ENCODE data around the gene SENP8.

SENP8 gene

DNA sequence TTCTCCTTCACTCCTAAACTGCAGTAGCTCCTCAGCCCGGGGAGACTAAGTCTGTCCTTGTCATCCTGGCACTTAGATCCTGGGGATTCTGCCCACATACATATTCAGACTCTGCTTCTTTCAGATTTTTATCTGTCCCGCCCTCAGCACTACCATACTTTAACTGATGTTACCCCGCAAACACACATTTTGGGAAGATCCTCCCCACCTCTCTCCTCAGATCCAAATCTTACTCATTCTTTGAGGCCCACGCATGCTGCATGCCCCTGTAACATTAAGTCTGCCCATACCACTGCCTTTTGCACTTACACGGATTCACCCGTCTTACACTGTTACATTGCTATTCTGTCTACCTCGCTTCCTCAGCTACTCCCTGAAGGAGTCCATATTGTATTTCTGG lies 36.1 kb downstream of the SENP8 start:
- in situ Hi-C loops (cut with MboI; ENCODE audit: low sequenced_read_pairs): loop anchor here (25.0 kb wide), 1 partner anchor 392 kb away; no protein-coding TSS in a partner anchor

DNA sequence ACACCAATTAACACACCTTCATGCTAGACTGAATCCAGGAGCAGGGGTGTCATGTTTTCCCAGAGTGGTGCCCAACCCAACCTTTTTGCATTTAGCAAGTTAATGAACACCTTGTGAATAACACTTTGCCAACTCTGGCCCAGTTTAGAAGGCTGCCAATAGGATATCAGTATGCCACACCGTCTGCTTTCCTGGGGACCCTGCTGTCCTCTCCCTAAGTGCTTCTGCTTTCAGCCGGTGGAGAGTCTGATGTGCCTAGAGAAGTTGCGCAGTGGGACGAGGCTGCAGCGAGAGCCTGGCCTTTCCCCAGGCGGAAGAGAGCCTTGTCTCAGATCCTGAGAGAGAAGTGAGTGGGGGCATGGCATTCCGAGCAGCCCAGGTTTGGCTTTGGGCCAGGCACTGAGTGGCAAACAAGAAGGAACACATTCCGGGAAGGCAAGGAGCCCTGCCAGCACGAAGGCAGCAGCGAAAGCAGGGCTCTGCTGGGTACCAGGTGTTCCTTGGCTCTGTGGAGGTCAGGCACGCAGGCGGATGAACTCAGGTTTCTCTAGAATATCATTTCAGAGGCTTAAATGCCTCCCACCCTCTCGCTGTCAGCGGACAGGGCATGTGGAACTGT lies 36.9 kb downstream of the SENP8 start:
- in situ Hi-C loops (cut with MboI; ENCODE audit: low sequenced_read_pairs): loop anchor here (25.0 kb wide), 1 partner anchor 393 kb away; no protein-coding TSS in a partner anchor

GRCh38 chr15:72155635-72156616 lies 37.7 kb downstream of the SENP8 start:
- in situ Hi-C loops (cut with MboI; ENCODE audit: low sequenced_read_pairs): loop anchor here (25.0 kb wide), 1 partner anchor 394 kb away; no protein-coding TSS in a partner anchor

DNA sequence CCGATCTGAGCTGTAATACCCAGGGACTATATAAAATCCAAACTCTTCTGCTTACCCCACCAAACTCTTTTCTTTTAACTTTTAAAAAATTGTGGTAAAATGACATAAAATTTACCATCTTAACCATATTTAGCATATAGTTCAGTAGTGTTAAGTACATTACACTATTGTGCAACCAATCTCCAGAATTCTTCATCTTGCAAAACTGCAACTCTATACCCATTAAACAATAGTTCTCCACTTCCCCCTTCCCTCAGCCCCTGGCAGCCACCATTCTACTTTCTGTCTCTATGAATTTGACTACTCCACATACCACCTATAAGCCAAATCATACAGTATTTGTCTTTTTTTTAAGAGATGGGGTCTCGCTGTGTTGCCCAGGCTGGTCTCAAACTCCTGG lies 38.7 kb downstream of the SENP8 start:
- in situ Hi-C loops (cut with MboI; ENCODE audit: low sequenced_read_pairs): loop anchor here (25.0 kb wide), 1 partner anchor 395 kb away; no protein-coding TSS in a partner anchor

GRCh38 chr15:72160696-72161245 lies 42.6 kb downstream of the SENP8 start:
- in situ Hi-C loops (cut with MboI; ENCODE audit: low sequenced_read_pairs): loop anchor here (25.0 kb wide), 1 partner anchor 398 kb away; no protein-coding TSS in a partner anchor

DNA sequence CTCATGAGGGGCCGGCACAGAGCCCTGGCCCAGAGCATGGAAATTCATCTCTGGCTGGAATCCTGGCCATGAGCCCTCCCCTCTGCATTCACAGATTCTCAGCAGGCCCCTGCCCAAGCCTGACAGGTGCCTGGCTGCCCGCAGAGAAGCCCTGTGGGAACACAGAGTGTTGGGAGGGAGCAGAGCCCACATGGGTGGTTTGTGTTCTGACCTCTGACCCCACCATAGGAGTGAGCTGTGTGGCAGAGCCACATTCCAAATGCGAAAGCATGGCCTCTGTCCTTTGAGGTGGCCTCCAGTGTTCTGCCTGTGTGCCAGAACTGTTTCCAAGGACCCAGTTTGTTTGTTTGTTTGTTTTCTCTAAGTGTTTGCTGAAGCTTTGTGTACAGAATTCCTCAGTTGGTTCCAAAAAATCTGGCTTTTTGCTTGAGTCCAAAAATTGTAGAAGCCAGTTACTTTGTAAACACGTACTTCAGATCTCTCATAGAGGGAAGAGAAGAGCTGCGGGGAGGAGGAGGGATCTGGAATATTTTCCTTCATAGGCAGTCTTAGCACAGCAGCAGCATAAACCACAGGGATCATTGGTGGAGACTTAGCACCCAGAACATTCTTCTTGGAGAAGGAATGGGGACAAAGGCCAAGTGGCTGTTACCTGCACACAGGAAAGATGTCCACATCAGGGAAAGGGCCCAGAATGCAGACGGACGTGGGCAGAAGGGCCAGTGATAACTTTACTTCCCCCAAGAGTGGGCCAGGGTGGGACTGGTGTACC lies 43.3 kb downstream of the SENP8 start:
- in situ Hi-C loops (cut with MboI; ENCODE audit: low sequenced_read_pairs): loop anchor here (25.0 kb wide), 1 partner anchor 399 kb away; no protein-coding TSS in a partner anchor

DNA sequence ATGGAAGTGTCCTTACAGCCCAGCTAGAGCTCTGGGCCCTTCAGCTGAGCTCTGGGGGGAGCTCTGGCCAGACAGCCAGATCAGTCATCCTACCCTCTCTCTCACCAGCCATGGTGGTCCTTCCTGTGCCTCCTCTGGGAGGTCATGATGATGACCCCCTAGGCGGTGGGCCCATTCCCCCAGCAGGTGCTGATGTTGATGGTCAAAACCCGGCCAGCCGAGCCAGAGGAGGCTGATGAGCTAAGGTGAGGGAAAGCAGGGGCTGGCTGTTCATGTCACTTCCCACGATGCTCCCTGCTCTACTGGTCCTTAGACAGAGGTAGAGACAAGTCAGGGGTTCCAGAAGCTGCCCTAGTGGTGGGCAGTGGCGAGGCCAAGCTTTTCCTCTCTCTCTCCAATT lies 44.4 kb downstream of the SENP8 start:
- in situ Hi-C loops (cut with MboI; ENCODE audit: low sequenced_read_pairs): loop anchor here (25.0 kb wide), 1 partner anchor 400 kb away; no protein-coding TSS in a partner anchor

GRCh38 chr15:72163719-72164118 lies 45.5 kb downstream of the SENP8 start:
- in situ Hi-C loops (cut with MboI; ENCODE audit: low sequenced_read_pairs): loop anchor here (25.0 kb wide), 1 partner anchor 401 kb away; no protein-coding TSS in a partner anchor

GRCh38 chr15:72166716-72167417 lies 48.7 kb downstream of the SENP8 start:
- in situ Hi-C loops (cut with MboI; ENCODE audit: low sequenced_read_pairs): loop anchor here (25.0 kb wide), 1 partner anchor 405 kb away; no protein-coding TSS in a partner anchor

GRCh38 chr15:72167445-72167844 lies 49.2 kb downstream of the SENP8 start:
- in situ Hi-C loops (cut with MboI; ENCODE audit: low sequenced_read_pairs): loop anchor here (25.0 kb wide), 1 partner anchor 405 kb away; no protein-coding TSS in a partner anchor

DNA sequence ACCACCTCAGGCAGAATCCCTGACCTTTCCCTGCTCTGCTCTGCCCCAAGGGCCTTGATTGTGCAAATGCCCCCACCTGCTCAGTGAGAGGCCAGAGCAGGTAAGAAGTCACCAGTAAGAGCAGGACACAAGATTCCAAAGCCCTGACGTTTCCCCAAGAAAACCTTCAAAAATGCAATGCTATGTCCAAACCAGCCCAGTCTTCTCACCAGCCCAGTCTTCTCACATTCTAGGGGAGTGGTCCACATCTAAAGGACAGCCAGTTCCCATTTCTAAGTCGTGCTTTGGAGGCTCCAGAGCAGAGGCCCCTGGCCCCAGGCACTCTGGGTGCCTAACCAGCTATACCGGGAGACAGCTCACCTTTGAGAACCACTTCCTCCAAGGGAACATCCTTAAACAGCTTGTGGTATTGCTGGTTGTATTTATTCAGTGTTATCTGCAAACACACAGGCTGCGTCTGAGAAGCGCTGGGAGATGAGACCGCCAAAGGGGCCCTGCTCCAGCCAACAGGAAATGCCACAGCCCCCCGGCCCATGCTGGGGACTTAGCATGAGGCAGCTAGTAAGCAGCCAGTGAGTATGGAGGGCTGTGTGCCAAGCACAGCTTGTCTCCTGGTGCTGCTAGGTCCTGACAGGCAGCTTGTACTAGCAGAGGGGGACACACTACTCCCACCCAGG lies 50.1 kb downstream of the SENP8 start:
- in situ Hi-C loops (cut with MboI; ENCODE audit: low sequenced_read_pairs): loop anchor here (25.0 kb wide), 1 partner anchor 406 kb away; no protein-coding TSS in a partner anchor

GRCh38 chr15:72168808-72169190 lies 50.6 kb downstream of the SENP8 start:
- in situ Hi-C loops (cut with MboI; ENCODE audit: low sequenced_read_pairs): loop anchor here (25.0 kb wide), 1 partner anchor 406 kb away; no protein-coding TSS in a partner anchor

DNA sequence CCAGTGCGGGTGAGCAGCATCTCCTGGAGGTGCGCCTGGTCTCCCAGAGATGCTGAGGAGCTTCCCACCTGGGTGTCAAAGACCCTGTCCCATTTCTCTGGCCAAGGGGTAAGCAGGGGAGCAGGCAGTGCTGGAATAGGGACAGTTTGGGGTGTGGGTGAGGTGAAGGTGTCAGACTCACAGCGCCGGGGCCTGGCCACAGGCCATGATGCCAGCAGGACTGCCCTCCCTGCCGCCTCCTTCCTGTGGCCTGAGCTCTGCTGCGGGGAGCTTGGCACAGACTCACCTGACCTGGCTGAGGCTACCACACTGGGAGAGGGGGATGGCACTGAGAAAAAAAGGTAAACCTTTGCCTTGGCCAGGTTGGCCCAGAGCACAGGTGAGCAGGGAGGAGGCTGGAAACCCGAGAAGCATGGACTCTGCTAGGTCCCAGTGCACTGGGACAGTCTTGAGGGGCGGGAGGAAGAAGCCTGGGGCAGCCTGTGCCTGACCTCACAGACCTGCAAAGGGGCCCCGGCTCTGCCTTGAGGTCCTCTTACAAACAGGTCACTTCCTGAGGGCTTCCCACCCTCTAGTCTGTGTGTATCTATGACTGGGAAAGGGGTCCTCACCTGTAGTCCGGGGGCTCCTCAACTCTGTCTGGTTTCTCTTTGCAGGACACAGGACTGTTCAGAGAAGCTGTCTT lies 51.2 kb downstream of the SENP8 start:
- in situ Hi-C loops (cut with MboI; ENCODE audit: low sequenced_read_pairs): loop anchor here (25.0 kb wide), 1 partner anchor 407 kb away; no protein-coding TSS in a partner anchor

DNA sequence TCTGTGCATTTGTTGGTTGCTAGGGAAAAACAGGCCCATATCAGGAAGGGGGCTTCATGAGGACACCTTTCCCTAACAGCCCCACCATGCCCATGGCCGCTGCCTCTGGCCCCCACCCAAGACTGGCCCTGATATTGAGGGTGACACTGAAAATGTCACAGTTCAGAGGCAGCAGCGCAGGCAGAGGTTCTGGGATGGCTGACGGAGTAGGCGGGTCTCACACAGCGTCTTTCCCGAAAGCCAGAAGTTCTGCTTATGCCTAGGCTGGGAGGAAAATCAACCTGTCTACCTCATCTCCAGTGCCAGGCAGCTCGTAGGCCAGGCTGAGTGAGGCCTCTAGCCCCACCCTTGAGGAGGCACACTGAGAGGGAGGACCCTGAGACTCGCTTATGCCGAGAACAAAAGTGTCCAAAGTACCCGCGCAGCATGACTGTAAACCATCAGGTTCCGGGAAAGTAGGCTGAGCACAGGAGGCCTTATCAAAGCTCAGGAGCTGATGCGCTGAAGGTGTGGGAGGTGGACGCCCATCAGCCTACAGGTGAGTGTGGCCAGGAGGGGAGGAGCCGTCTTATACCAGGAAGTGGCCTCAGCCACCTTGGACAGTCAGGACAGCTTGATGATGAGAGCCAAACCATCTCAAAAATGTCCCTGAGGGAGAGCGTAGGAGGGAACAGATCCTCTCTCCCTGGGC lies 51.9 kb downstream of the SENP8 start:
- in situ Hi-C loops (cut with MboI; ENCODE audit: low sequenced_read_pairs): loop anchor here (25.0 kb wide), 1 partner anchor 408 kb away; no protein-coding TSS in a partner anchor

DNA sequence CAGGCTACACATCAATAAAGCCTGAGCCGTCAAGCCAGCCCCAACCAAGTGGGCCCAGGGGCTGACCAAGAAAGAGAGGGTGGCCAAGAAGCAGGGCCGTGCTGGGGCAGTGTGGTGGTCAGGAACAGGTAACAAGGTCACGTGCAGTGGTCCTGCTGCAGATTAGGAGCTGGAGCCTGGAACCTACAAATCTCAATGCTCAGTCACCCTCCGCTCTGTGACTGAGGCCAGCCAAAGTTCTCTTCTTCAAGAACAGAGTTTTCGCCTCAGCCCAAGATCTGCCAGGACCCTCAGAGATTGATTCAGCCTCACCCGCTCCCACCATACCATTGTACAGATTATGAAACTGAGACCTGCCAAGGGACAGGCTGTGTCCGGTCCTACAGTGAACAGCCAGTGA lies 52.5 kb downstream of the SENP8 start:
- in situ Hi-C loops (cut with MboI; ENCODE audit: low sequenced_read_pairs): loop anchor here (25.0 kb wide), 1 partner anchor 408 kb away; no protein-coding TSS in a partner anchor

DNA sequence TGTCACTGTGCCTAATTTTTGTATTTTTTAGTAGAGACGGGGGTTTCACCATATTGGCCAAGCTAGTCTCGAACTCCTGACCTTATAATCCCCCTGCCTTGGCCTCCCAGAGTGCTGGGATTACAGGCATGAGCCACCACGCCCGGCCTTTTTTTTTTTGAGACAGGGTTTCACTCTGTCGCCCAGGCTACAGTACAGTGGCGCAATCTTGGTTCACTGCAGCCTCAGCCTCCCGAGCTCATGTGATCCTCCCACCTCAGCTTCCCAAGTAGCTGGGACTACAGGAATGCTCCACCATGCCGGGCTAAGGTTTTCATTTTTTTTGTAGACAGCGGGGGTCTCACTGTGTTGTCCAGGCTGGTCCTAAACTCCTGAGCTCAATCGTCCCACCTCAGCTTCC lies 53.8 kb downstream of the SENP8 start:
- in situ Hi-C loops (cut with MboI; ENCODE audit: low sequenced_read_pairs): loop anchor here (25.0 kb wide), 1 partner anchor 410 kb away; no protein-coding TSS in a partner anchor

- in situ Hi-C loops (cut with MboI; ENCODE audit: low sequenced_read_pairs): loop anchor here (25.0 kb wide), 1 partner anchor 410 kb away; no protein-coding TSS in a partner anchor
Observed at GRCh38 chr15:72172796-72173195, 54.6 kb downstream of the SENP8 start.
